GM23338 (cell line): ENCODE data around the gene MOB3B. TPM values are rescaled to one million over a fixed set of nuclear protein-coding genes. Genes with fewer than 3 reads are reported as not detected.

Experiments used
- ATAC-seq: fragments of 200-7000 bp; cut with Tn5 transposase; 3 replicates; pipeline ENCODE4 v1.9.1; 2020
- DNase-seq: peaks from one replicate; pipeline ENCODE4 v3.0.0-alpha.2; 2015; ENCODE audit warnings: low spot score
- H2AFZ ChIP-seq: fragments of 200-600 bp; sonication (generic); 2 replicates; pipeline ENCODE4 v1.8.0; 2016; ENCODE audit warnings: antibody characterized with exemption, mild to moderate bottlenecking, moderate library complexity
- H3F3A ChIP-seq: fragments of 200-600 bp; sonication (generic); replicated peaks from 2 replicates; pipeline ENCODE4 v1.8.0; 2017; ENCODE audit warnings: antibody characterized with exemption, mixed run types, low read depth
- H3K27ac ChIP-seq: fragments of 200-600 bp; sonication (generic); 2 replicates; pipeline ENCODE4 v1.6.1; 2016; ENCODE audit warnings: low read depth
- H3K27me3 ChIP-seq: fragments of 200-600 bp; sonication (generic); 2 replicates; pipeline ENCODE4 v1.8.0; 2016; ENCODE audit warnings: mild to moderate bottlenecking, mixed run types, moderate library complexity; ENCODE audit not compliant: insufficient read depth
- H3K36me3 ChIP-seq: fragments of 200-600 bp; sonication (generic); 2 replicates; pipeline ENCODE4 v1.8.0; 2016; ENCODE audit warnings: mild to moderate bottlenecking; ENCODE audit not compliant: insufficient read depth
- H3K4me1 ChIP-seq: fragments of 200-600 bp; sonication (generic); 2 replicates; pipeline ENCODE4 v1.8.0; 2016; ENCODE audit warnings: mild to moderate bottlenecking, moderate library complexity; ENCODE audit not compliant: insufficient read depth
- H3K4me2 ChIP-seq: fragments of 200-600 bp; sonication (generic); 2 replicates; pipeline ENCODE4 v1.7.1; 2017; ENCODE audit warnings: mixed run types
- H3K4me3 ChIP-seq: fragments of 200-600 bp; sonication (generic); 2 replicates; pipeline ENCODE4 v1.6.1; 2016; ENCODE audit warnings: mixed run types
- H3K79me2 ChIP-seq: fragments of 200-600 bp; sonication (generic); replicated peaks from 2 replicates; pipeline ENCODE4 v1.8.0; 2017; ENCODE audit warnings: mild to moderate bottlenecking; ENCODE audit not compliant: insufficient read depth
- H3K9me2 ChIP-seq: fragments of 200-600 bp; sonication (generic); 2 replicates; pipeline ENCODE4 v1.8.0; 2017; ENCODE audit not compliant: insufficient read depth
- H4K20me1 ChIP-seq: fragments of 200-600 bp; sonication (generic); replicated peaks from 2 replicates; pipeline ENCODE4 v1.8.0; 2017; ENCODE audit warnings: mild to moderate bottlenecking; ENCODE audit not compliant: insufficient read depth
- H3K27ac Mint-ChIP-seq: 2 replicates; pipeline ENCODE4 v1.8.0; 2020; ENCODE audit warnings: inconsistent platforms, mild to moderate bottlenecking, moderate library complexity, mixed read lengths
- H3K27me3 Mint-ChIP-seq: 3 replicates; pipeline ENCODE4 v1.8.0; 2022; ENCODE audit warnings: low read depth, mild to moderate bottlenecking, moderate library complexity, mixed read lengths, inconsistent platforms; ENCODE audit not compliant: insufficient read depth, poor library complexity
- H3K36me3 Mint-ChIP-seq: 3 replicates; pipeline ENCODE4 v1.8.0; 2021; ENCODE audit warnings: low read depth, mild to moderate bottlenecking, inconsistent platforms, moderate library complexity, mixed read lengths
- H3K4me1 Mint-ChIP-seq: 3 replicates; pipeline ENCODE4 v1.8.0; 2020; ENCODE audit warnings: mild to moderate bottlenecking, inconsistent platforms, mixed read lengths
- H3K4me3 Mint-ChIP-seq: 3 replicates; pipeline ENCODE4 v1.8.0; 2021; ENCODE audit warnings: moderate library complexity, mild to moderate bottlenecking, inconsistent platforms, mixed read lengths
- H3K9me3 Mint-ChIP-seq: 3 replicates; pipeline ENCODE4 v1.8.0; 2020; ENCODE audit warnings: moderate library complexity, mild to moderate bottlenecking, inconsistent platforms, mixed read lengths
- CREB1 ChIP-seq: fragments of 250-450 bp; sonication (Bioruptor Pico); IDR thresholded peaks from 2 replicates; pipeline ENCODE4 v1.5.0; 2020; ENCODE audit warnings: low read depth, mild to moderate bottlenecking, moderate library complexity
- EZH2 ChIP-seq: fragments of 200-600 bp; sonication (generic); IDR thresholded peaks from one replicate; pipeline ENCODE4 v1.8.0; 2017; ENCODE audit warnings: antibody characterized with exemption, mild to moderate bottlenecking, low read depth; ENCODE audit not compliant: unreplicated experiment
- EZH2phosphoT487 ChIP-seq: fragments of 200-600 bp; sonication (generic); IDR thresholded peaks from one replicate; pipeline ENCODE4 v1.8.1; 2018; ENCODE audit warnings: antibody characterized with exemption; ENCODE audit not compliant: unreplicated experiment
- JUNB ChIP-seq: IDR thresholded peaks from one replicate; pipeline ENCODE4 v1.6.1; 2016; ENCODE audit warnings: antibody characterized with exemption; ENCODE audit not compliant: unreplicated experiment
- NANOG ChIP-seq: IDR thresholded peaks from 2 replicates; pipeline ENCODE4 v1.6.1; 2016; ENCODE audit warnings: antibody characterized with exemption, borderline replicate concordance
- POLR2AphosphoS5 ChIP-seq: IDR thresholded peaks from 2 replicates; pipeline ENCODE4 v1.6.1; 2016; ENCODE audit warnings: antibody characterized with exemption, low read depth
- STAT1 ChIP-seq: IDR thresholded peaks from one replicate; pipeline ENCODE4 v1.6.1; 2016; ENCODE audit warnings: antibody characterized with exemption; ENCODE audit not compliant: unreplicated experiment
- ZNF114 ChIP-seq: fragments of 250-450 bp; sonication (Bioruptor Pico); IDR thresholded peaks from 2 replicates; pipeline ENCODE4 v1.5.0; 2020; ENCODE audit warnings: mild to moderate bottlenecking, moderate library complexity
- ZNF331 ChIP-seq: fragments of 250-450 bp; sonication (Bioruptor Pico); IDR thresholded peaks from 2 replicates; pipeline ENCODE4 v1.5.0; 2020; ENCODE audit warnings: low read depth, mild to moderate bottlenecking, moderate library complexity
- polyA plus RNA-seq: library from polyadenylated mRNA; unstranded; fragments of >200 nt; fragmentation: Nextera tagmentation; extraction: Ambion mirVana; gene quantifications from 2 replicates; pipeline ENCODE4 v1.2.1, GENCODE V29; 2016
- total RNA-seq: library from RNA; depleted of rRNA; stranded (reverse); fragments of >200 nt; shearing (Covaris generic); gene quantifications from 2 replicates; pipeline ENCODE4 v1.2.3, GENCODE V29; 2014
- TF ChIP-seq, protein P1 (sequence below): IDR thresholded peaks from one replicate; pipeline ENCODE4 v1.6.1; 2018; ENCODE audit warnings: antibody characterized with exemption; ENCODE audit not compliant: unreplicated experiment
- TF ChIP-seq, protein P2 (sequence below): IDR thresholded peaks from 2 replicates; pipeline ENCODE4 v1.6.1; 2016; ENCODE audit warnings: antibody characterized with exemption
- TF ChIP-seq, protein P3 (sequence below), 2 experiments: fragments of 200-600 bp in 1 of 2; sonication (generic) in 1 of 2; conservative IDR thresholded peaks; 2 replicates each; pipeline versions ENCODE4 v1.5.1 to v1.6.1; 2016 to 2017; ENCODE audit warnings: antibody characterized with exemption in 2 of 2, low read depth in 2 of 2, mild to moderate bottlenecking in 2 of 2, moderate library complexity in 1 of 2

MOB3B gene
- total and polyA plus RNA-seq, 2 experiments from 2014 or later = 7.6 to 12.1 TPM

DNA sequence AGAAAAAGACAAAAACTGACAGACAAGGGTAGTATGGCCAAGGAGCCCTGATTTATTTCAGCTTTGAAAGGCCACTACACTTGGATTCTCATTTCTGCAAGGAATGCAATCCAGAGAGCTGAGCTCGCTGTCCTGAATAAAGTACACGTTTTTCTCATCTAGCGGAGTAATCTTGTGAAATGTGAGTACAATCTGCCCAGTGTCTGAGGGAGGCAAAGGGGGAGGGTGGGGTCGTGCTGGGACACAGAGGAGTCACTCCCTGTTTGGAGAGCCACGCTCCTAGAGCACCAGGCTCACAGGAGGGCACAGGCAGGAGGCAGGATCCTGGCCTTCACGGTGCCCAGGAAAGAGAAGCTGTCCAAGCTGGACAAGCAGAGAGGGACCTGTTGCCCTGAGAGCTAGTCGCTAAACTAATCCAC, 56.5 kb downstream of the MOB3B start (continued):
- TF ChIP-seq, protein P1, sequence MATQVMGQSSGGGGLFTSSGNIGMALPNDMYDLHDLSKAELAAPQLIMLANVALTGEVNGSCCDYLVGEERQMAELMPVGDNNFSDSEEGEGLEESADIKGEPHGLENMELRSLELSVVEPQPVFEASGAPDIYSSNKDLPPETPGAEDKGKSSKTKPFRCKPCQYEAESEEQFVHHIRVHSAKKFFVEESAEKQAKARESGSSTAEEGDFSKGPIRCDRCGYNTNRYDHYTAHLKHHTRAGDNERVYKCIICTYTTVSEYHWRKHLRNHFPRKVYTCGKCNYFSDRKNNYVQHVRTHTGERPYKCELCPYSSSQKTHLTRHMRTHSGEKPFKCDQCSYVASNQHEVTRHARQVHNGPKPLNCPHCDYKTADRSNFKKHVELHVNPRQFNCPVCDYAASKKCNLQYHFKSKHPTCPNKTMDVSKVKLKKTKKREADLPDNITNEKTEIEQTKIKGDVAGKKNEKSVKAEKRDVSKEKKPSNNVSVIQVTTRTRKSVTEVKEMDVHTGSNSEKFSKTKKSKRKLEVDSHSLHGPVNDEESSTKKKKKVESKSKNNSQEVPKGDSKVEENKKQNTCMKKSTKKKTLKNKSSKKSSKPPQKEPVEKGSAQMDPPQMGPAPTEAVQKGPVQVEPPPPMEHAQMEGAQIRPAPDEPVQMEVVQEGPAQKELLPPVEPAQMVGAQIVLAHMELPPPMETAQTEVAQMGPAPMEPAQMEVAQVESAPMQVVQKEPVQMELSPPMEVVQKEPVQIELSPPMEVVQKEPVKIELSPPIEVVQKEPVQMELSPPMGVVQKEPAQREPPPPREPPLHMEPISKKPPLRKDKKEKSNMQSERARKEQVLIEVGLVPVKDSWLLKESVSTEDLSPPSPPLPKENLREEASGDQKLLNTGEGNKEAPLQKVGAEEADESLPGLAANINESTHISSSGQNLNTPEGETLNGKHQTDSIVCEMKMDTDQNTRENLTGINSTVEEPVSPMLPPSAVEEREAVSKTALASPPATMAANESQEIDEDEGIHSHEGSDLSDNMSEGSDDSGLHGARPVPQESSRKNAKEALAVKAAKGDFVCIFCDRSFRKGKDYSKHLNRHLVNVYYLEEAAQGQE = no peak
- TF ChIP-seq JUNB (no peak), CREB1 (CRISPR knock-in tag) (no peak), STAT1 (no peak), POLR2AphosphoS5 (no peak), ZNF114 (CRISPR knock-in tag) (no peak), EZH2 (no peak), ZNF331 (CRISPR knock-in tag) (no peak), EZH2phosphoT487 (no peak)
- TF ChIP-seq, protein P2, sequence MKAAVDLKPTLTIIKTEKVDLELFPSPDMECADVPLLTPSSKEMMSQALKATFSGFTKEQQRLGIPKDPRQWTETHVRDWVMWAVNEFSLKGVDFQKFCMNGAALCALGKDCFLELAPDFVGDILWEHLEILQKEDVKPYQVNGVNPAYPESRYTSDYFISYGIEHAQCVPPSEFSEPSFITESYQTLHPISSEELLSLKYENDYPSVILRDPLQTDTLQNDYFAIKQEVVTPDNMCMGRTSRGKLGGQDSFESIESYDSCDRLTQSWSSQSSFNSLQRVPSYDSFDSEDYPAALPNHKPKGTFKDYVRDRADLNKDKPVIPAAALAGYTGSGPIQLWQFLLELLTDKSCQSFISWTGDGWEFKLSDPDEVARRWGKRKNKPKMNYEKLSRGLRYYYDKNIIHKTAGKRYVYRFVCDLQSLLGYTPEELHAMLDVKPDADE = no peak
- TF ChIP-seq, protein P3, sequence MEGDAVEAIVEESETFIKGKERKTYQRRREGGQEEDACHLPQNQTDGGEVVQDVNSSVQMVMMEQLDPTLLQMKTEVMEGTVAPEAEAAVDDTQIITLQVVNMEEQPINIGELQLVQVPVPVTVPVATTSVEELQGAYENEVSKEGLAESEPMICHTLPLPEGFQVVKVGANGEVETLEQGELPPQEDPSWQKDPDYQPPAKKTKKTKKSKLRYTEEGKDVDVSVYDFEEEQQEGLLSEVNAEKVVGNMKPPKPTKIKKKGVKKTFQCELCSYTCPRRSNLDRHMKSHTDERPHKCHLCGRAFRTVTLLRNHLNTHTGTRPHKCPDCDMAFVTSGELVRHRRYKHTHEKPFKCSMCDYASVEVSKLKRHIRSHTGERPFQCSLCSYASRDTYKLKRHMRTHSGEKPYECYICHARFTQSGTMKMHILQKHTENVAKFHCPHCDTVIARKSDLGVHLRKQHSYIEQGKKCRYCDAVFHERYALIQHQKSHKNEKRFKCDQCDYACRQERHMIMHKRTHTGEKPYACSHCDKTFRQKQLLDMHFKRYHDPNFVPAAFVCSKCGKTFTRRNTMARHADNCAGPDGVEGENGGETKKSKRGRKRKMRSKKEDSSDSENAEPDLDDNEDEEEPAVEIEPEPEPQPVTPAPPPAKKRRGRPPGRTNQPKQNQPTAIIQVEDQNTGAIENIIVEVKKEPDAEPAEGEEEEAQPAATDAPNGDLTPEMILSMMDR (conservative IDR thresholded peaks at IDR 0.05; ENCODE audit: low read depth in 2 of 2) = no peak

DNA sequence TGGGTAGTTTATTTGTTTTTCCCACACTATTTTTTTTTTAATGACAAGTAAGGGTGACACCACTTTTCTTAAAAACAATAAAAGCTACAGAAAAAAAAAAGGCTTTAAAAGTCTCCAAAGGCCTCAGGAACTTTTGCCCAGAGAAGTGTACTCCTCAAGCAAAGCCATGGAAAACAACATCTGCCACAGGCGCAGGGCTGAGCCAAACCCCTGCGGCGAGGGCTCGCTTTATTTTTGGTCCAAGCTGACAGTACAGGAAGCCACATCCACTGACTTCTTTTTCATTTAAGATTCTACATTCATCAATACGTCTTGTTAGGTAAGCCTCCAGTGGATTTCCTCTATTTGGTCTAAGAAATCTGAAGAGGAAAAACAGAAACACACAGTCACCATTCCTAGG, 57.4 kb downstream of the MOB3B start:
- Mint-ChIP-seq H3K27me3 (peaks cover 11% of the 10 kb centered on the region), H3K4me3 (no peak overlapping the region), H3K27ac (peak overlapping the region; percentile 51; the same call in 1 of the 2 replicates), H3K36me3 (peaks cover 4% of the 10 kb centered on the region; the same call in 2 of the 3 replicates), H3K9me3 (no peaks in the 10 kb centered on the region; the same call in 2 of the 3 replicates), H3K4me1 (peaks cover 40% of the 10 kb centered on the region)
- Histone ChIP-seq H3K4me3 (no peak overlapping the region), H2AFZ (no peak overlapping the region), H3F3A (no peaks in the 10 kb centered on the region), H3K9me2 (no peaks in the 10 kb centered on the region), H4K20me1 (no peaks in the 10 kb centered on the region), H3K4me1 (peaks cover 8% of the 10 kb centered on the region), H3K27me3 (no peaks in the 10 kb centered on the region), H3K4me2 (no peak overlapping the region), H3K36me3 (no peaks in the 10 kb centered on the region), H3K79me2 (no peaks in the 10 kb centered on the region), H3K27ac (no peak overlapping the region)
- ATAC-seq (peak; percentile 31; the same call in 2 of the 3 replicates), DNase-seq (no peak)
- no peak for TF ChIP-seq NANOG
- TF ChIP-seq CREB1 (CRISPR knock-in tag) = no peak
- TF ChIP-seq, protein P3 (conservative IDR thresholded peaks at IDR 0.05; ENCODE audit: low read depth in 2 of 2) = no peak
- TF ChIP-seq ZNF114 (CRISPR knock-in tag) = no peak
